HG03521 (cell line): ENCODE data around the gene CTNND1.
"Not testable (repeated sequence)": the region's sequence is repeated elsewhere in the genome, so short reads cannot be mapped to it uniquely, and the experiment has no call there.

Experiments used
- ATAC-seq: cut with Tn5 transposase; IDR thresholded peaks from one replicate; pipeline ENCODE4 v1.9.1; 2021; ENCODE audit warnings: mild to moderate bottlenecking, moderate library complexity; ENCODE audit not compliant: unreplicated experiment

CTNND1 gene

DNA sequence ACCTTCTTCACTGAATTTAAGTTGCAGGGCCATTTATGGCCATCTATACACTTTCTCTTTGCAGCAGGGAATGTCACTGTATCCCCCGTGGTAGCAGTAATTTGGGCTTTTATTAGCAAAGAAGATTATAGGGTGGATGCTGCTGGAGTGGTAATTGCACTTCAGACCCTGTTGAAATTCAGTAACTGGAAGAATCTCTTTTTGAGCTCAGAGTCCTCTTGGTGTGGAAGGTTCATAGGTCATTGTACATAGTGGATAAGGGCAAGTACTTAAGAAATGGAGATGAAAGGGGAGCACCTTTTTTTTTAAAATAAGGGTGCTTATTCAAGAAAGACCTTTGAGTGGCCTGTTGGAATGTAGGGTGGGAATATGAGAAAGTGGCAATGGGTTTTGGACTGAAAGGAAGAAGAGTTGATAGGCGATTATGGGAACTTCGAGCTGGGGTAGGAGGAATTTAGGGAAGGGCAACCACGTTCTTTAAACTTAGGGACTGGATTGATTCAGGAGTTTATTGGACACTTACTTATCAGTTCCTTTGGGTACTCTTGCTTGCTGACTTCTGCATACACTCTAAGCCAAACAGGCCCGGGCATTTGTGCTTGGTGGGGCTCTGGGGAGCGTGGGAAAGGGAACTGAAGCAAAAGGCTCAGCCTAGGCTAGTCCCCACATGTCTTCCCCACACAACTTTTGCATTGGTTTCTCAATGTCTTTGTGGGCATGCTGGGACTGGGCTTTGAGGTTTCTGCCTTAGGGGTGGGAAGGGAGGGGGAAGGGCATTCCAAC lies 26.5 kb downstream of the CTNND1 start:
- no peak for ATAC-seq

DNA sequence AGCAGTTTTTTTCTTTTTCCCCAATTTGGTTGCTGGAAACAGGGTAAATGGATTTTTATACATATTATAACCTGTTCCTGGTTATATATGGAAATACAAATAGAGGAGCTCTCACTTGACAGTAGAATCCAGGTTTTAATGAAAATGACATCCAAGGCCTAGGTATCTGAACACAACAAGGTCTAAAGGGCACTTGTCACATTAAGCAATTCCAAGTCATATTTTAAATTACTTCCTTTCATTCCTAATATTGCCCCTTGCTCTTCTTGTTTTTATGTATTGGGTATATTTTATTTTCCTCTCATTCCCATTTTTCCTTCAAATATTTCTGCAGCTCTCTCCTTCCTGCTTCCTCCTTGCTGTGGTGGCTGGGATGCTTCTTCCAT lies 27.1 kb downstream of the CTNND1 start:
- no peak for ATAC-seq

DNA sequence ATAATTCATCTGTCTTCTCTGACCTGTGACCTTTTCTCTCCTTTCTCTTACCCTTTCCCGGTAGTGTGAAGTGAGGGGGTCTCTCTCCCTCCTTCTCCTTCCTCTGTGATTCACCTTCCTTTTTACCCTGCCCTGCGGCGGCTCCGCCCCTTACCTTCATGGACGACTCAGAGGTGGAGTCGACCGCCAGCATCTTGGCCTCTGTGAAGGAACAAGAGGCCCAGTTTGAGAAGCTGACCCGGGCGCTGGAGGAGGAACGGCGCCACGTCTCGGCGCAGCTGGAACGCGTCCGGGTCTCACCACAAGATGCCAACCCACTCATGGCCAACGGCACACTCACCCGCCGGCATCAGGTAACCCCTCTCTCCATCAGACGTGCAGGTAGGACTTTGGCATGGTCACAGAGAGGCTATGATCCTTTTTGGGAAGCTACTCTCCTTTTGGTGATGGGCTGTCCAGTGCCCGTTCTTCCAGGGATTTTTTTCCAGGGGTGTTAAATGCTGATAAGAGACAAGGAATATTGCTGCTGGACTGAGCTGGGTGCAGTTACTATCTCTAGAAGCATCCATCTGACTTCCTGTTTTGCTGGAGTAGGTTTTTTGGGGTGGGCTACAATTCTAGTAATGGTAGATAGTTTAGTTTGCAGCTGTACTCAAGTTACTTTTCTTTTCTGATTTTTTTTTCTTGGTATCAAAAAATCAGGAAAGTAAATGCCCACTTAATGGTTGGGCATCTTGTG lies 29.9 kb downstream of the CTNND1 start:
- ATAC-seq, result no peak

DNA sequence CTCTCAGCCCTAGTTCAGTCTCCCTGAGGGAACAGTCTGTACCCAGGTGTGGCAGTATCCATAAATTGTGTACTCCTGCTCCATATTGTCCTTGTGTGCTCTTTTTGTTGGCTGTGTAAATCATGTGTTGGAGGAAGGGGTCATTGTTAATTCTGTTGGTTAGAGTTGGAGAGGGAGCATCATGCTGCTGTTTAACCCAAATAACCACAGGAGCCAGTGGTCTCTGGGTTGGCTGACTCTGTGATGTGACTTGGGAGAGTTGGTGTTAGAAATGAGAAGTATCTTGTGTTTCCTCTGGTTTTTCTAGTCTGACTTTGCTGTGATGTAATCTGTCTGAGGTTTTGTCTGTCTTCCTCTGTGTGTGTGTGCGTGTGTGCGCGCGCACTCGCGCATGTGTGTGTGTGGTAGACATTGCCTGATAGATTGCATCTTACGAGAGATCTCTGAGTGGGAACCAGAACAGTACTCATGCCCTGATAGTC lies 30.5 kb downstream of the CTNND1 start:
- ATAC-seq, result peak; percentile 93

DNA sequence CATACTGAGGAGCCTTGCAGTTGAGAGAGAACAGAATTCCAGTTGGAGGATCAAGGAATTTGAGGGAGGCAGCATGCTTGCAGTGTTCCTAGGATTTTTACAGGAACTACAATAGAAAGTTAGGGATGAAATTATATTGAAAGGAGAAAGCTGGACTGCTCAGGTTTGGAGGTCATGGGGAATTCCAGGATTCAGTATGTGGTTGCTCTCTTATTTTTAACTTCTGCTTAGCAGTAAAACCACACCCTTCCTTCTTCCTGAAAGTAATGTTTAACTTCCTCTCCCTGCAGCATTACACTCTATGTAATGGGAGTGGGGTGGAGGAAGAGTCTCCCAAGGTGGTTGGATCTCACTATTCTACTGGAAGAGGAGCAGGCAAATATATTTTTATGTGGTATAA lies 31.3 kb downstream of the CTNND1 start:
- ATAC-seq, result no peak

DNA sequence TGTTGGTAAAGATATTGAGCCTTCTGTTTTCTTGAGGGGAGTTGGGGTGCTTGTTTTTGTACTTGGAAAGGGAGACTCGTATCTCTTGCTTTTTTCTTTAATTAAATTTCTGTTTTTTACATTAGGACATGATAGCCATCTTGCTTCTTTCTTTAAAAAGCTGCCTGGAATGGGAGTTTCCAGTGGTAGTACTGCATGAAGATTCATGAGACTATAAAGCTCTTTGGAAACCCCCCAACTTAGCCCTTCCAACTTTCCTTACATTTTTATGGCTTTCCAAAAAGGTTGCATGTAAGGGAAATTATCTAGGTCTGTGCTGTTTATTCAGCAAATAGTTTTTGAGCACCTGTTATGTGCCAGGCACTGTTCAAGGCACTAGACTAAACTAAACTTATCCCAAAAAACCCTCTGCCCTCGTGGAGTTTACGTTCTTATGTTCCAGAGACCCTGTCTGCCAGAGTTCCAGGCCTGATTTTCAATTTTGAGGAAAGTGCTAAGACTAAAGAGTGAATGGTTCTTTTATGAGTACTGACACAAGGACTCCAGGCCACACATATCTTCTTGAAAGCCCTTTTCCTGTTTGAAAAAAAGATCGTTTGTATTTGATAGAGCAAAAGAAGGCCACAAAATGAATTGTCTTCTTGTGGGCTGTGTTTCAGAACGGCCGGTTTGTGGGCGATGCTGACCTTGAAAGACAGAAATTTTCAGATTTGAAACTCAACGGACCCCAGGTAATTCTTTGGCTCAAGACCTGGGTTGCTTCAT lies 31.9 kb downstream of the CTNND1 start:
- ATAC-seq, result no peak

DNA sequence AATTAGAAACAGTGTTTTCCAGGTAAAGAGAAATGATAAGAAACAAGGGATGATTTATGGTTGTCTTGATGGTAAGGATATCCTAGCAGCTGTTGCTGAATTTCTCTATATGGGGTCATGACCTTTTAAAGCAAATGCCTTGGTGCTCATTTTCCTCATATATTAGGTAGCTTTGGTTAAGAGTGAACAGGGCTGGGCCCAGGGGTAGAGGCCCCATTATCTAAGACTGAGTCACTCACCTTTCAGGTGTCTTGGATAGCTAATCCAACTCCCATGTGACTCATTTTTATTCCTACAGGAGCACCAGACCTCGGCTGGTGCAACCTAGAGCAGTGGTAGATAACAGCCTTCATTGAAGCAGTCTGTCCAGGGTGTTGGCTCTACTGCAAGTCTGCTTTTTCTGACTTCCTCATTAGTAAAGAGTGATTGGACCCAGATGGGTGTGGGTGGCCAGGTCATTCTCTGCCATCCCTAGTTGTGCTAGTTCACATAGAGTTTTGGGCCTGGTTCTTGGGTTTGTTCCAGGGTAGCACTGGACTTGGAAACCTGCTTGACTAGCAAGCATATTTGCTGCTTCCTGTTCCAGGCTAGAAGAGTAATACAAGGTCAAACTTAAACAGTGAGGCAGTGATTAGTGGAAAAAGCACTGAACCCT lies 37.4 kb downstream of the CTNND1 start:
- ATAC-seq, result no peak

DNA sequence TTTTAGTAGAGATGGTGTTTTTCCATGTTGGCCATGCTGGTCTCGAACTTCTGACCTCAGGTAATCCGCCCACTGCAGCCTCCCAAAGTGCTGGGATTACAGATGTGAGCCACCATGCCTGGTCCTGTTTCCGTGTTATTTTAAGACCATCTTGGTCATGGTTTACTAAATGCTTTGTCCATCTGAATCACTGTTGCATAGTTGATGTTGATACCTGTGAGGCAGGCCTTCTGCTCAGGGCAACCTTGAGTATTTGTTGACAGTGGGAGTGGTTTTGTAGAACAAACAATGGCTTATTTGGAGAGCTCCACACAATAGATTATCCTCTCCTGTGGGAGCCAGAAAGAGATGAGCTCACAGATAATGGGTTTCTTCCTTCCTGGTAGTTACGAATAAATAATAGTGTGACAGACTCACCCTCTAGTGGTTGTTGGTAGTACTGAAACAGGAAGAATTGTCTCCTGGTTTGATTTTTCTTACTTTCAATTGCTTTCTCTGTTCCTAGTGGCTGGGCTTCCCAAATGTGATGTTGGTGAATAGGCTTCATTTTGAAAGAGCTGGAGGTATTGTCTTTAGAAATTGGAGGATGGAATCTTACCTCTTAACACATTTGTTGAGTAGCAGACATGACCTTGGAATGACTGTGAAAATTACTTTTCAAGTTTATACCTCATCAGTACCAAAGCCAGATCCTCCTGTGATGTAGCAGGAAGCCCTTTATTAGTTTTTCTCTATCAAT lies 39.0 kb downstream of the CTNND1 start:
- ATAC-seq, result peak; percentile 74

DNA sequence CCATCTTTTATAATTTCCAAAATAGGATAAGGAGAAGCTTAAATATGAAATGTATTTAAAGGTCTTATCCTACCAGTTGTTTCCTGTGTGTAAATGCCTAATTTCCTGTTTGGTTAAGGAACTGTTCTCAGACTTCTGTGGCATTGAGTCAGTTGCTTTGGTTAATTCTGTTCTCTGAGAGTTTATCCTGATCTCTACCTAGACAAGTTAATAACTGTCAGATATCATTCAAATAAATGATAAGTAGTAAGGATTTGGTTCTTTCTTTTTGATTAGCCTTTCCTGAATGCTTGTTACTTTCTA lies 39.5 kb downstream of the CTNND1 start:
- ATAC-seq, result no peak

DNA sequence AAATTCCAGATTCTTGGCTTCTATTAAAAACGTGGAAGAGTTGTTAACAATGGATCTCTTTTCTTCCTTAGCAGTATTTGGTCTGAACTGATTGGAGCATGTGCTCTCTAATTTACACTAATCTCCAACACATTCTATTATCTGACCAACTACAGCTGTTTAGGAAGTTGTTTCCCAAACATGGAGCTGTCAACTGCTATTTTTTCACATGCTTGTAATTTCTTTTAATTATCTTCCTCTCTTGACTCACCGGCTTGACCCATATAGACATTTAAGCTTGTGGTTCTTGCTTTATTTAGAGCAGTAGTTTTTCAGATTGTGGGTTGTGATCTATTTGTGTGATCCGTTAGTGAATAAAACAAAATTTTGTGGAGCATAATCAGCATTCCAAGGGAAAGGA lies 40.8 kb downstream of the CTNND1 start:
- ATAC-seq, result no peak

DNA sequence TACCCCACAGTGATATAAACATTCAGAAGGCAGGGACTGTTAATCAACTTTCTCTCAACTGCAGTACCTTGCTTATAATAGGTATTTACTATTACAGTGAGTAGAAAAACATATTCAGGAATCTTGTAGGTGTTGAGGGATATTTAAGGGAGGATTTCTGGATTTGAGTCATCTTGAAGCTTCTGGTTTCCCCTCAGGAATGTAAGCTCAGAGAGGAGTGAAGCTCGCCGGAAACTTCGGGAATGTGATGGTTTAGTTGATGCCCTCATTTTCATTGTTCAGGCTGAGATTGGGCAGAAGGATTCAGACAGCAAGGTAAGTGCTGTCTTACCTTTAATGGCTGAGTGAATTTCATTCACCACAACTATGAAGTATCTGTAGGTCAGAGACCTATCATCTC lies 42.9 kb downstream of the CTNND1 start:
- ATAC-seq, result no peak

DNA sequence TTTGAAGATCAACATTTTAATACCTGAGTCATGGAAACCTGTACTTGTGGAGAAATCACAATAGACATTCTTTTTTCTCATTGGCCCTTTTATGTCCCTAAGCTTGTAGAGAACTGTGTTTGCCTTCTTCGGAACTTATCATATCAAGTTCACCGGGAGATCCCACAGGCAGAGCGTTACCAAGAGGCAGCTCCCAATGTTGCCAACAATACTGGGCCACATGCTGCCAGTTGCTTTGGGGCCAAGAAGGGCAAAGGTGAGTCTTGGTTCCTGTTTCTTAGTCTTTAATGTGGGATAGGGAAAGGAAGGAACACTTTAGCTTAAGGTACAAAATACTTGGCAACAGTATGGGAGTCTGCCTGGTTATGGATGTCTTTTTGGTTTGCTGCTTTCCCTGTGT lies 44.2 kb downstream of the CTNND1 start:
- no peak for ATAC-seq

DNA sequence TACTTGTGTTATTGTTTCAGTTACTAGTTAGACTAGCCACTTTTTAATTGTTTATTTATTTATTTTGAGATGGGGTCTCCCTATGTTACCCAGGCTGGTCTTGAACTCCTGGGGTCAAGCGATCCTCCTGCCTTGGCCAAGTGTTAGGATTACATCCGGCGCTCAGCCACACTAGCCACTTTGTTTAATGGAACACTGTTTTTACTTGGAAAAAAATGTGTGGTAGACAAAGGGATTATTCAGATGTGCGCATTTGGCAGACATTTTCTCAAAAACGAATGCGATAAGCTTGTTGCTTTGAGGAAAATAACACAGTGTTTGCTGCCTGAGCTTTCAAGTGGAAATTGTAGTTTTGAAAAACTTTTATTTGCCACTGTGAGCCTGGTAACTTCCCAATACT lies 51.0 kb downstream of the CTNND1 start:
- no peak for ATAC-seq

DNA sequence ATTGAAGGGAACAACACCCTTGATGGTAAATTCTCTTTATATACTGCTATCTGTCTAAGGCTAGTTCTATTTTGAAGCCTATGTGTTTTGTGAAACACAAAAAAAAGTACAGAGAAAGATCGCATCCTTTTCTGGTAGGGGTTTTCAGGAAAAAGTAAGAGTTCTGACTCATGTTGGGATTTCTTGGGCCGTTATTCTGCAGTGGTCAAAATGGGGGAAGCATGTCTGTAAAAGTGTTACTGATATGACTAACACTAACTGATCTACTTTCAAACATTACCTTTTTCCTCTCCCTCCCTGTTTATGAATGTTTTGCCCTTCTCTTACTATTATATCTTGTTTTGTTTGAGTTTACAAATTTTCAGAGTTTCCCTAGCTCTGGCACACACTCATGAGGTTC lies 53.9 kb downstream of the CTNND1 start:
- peak; percentile 61 for ATAC-seq

DNA sequence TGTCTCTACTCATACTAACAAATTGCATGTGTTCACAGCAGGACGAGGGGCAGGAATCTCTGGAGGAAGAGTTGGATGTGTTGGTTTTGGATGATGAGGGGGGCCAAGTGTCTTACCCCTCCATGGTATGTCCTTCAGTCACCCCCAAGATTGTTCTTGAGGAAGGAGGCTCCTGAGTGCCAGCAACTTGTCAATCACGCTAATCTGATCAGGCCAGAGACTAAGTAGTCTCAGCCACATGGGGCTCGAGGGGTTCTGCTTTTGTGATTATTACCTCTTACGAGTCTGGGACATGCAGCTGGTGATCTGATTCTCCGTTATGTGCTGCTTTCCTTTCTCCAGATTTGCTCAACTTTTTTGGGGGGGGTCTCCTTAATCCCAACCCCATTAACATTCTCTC lies 54.3 kb downstream of the CTNND1 start:
- ATAC-seq, result no peak

DNA sequence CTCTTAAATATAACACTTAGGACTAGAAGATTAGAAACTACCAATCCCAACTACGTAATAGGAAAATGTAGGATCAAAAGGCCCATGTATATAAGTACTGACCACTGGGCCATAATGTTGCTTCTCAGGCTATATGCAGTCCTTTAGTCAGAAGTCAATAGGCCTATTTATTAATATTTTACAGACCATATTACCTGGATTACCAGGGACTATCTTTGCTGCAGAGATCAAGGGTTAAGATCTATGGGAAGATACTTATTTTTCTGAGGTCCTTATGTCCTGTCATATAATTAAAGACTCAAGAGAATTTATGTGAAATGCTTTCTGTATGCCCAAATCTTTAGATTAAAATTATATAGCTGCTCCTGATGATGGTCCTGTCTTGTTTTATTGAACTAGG lies 57.2 kb downstream of the CTNND1 start:
- no peak for ATAC-seq

DNA sequence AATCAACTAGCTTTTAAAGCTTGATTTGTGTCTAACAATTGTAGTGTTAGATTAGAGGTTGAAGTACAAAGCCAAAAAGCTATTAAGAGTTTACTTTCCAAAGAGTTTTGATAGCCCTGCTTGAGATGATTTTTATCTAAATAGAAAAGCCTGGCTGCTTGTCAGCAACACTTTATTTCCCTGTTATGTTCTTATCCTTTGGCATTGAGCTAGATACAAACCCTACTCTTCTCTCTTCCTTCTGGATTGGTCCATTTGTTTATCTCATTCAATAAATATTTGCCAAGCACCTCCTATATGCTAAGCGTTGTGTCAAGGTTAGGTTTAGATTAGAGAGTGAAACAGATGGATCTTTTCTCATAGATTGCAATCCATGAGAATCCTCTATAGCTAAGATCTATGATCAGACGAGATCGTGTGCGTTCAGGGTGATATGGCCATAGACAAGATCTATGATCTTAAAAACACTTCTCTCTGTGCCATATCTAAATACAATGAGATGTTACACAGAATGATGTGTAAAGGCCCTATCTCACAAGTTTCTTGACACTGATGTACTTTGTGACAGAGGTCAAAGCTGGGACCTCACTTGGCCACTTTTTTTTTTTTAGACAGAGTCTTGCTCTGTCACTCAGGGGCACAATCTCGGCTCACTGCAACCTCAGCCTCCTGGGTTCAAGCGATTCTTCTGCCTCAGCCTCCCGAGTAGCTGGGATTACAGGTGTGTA lies 57.8 kb downstream of the CTNND1 start:
- ATAC-seq, result no peak

DNA sequence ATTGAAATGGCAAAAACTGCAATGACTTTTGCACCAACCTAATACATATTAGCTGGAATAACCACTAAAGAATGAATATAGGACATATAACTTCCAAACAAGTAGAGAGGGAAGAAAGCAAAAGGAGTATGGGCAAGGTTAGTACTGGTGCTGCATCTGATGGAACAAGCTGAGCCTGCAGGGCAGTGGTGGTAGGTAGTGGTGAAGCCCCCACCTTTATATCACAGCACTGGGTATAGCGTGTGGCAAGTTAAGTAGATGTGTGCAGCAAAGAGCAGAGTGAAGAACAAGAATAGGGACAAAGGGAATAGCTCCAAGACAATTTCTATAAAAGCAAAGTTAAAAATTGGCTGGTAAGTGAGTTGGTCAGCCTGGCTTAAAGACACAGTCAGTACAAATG lies 62.3 kb downstream of the CTNND1 start:
- ATAC-seq, result no peak

DNA sequence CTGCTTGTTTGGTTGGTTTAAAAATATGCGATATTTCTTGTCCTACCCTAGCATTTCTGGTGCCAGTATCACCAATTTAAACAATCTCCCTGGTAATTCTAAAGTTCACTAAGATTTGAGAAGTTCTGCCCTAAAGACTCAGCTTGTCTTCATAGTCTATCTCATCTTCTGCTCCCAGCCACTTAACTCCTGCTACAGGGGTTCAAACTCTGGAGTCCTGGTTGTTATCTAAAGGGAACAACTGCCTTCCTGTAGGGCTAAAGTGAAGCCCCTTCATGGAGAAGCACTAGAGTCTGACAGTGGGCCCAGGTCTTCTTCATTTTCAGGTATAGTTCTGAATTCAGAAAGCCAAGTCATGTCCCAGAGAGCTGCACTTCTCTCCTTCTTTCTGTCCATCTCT lies 73.2 kb downstream of the CTNND1 start:
- no peak for ATAC-seq

DNA sequence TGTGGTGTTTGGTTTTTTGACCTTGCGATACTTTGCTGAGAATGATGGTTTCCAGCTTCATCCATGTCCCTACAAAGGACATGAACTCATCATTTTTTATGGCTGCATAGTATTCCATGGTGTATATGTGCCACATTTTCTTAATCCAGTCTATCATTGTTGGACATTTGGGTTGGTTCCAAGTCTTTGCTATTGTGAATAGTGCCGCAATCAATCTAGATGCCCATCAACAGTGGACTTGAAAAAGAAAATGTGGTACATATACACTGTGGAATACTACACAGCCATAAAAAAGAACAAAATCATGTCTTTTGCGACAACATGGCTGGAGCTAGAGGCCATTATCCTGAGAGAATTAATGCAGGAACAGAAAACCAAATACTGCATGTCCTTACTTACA lies 77.0 kb downstream of the CTNND1 start:
- ATAC-seq, result not testable (repeated sequence)
